ENCODE data around the gene ATG16L1.

Gene ATG16L1

DNA sequence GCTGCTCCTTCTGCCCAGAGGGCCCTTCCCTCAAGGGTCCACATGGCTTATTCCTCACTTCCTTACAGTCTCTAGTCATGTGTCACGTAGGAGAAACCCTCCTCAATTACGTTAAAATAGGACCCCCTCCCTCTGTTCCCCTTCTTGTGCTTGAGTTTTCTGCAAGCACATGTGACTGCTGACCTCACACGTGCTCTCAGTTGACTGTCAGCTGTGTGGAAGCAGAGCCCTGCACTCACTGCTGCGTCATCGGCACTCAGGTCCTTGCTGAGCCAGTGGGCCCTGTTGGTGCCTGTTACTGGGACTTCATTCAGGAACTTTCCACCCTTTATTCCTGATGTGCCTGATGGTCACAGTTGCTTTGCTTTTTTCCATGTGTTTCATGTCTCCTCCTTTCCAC is 11.1 kb downstream of the ATG16L1 start:
- no peak for DNase-seq (ENCODE audit: low read depth)
- H3K4me3 ChIP-seq (ENCODE audit: low read depth, low read length), result no peak overlapping the region
- TF ChIP-seq, protein P1, sequence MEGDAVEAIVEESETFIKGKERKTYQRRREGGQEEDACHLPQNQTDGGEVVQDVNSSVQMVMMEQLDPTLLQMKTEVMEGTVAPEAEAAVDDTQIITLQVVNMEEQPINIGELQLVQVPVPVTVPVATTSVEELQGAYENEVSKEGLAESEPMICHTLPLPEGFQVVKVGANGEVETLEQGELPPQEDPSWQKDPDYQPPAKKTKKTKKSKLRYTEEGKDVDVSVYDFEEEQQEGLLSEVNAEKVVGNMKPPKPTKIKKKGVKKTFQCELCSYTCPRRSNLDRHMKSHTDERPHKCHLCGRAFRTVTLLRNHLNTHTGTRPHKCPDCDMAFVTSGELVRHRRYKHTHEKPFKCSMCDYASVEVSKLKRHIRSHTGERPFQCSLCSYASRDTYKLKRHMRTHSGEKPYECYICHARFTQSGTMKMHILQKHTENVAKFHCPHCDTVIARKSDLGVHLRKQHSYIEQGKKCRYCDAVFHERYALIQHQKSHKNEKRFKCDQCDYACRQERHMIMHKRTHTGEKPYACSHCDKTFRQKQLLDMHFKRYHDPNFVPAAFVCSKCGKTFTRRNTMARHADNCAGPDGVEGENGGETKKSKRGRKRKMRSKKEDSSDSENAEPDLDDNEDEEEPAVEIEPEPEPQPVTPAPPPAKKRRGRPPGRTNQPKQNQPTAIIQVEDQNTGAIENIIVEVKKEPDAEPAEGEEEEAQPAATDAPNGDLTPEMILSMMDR (IDR thresholded peaks at IDR 0.05; ENCODE audit: control insufficient read depth, extremely low read depth, insufficient read depth), result no peak

DNA sequence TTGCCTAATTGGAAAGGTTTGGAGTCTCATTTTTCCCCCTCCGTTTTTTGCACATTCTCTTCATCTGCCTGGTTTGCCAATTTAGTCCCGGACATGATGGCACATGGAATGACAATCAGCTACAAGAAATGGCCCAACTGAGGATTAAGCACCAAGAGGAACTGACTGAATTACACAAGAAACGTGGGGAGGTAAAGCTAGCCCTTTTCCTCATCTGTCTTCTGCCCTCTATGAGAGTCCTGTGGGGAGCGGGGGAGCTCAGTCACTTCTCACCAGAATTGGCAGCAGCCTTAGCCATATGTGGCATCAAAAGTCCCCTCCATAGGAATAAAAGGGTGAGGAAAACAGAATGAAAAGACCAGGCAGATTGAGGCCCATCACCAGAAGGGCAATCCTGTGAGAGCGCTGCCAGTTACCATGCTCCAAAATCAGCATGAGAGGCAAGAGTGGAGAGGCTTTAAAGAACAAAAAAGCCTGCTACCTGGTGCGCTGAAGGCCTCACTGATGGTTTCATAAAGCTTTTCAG is 11.6 kb downstream of the ATG16L1 start:
- TF ChIP-seq, protein P1 (IDR thresholded peaks at IDR 0.05; ENCODE audit: control insufficient read depth, extremely low read depth, insufficient read depth), result no peak
- H3K4me3 ChIP-seq (ENCODE audit: low read depth, low read length), result no peak overlapping the region
- no peak for DNase-seq (ENCODE audit: low read depth)

DNA sequence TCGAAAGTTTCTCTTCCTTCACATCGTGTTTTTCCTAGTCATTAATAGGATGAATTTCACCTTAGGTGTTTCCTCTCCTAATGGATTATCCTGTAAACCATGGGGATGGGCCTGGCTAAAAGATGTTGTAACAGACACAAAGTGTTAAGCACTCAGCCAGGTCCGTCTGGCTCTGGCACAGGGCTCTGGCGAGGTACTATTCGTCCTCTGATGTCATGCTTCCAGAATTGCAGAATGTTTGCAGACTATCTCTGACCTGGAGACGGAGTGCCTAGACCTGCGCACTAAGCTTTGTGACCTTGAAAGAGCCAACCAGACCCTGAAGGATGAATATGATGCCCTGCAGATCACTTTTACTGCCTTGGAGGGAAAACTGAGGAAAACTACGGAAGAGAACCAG is 13.2 kb downstream of the ATG16L1 start:
- DNase-seq (ENCODE audit: low read depth), result no peak
- H3K4me3 ChIP-seq (ENCODE audit: low read depth, low read length), result no peak overlapping the region
- TF ChIP-seq, protein P1 (IDR thresholded peaks at IDR 0.05; ENCODE audit: control insufficient read depth, extremely low read depth, insufficient read depth), result no peak

DNA sequence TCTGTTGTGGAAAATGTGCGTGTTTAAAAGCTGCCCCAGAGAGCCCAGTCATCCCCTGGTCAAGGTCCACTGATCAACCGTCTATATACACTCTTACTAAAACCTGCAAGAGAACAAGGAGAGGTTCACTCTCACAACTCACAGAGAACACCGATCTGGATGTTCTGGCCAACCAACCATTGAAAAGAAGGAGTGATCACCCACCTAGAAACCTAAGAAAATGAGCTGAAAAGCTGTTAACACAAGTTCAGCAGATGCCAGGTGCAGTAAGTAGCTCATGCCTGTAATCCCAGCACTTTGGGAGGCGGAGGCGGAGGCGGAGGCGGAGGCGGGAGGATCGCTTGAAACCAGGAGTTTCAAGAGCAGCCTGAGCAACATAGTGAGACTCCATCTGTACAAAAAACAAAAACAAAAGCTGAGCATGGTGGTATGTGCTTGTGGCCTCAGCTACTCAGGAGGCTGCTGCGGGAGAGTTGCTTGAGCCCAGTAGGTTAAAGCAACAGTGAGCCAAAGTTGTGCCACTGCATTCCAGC is 14.5 kb downstream of the ATG16L1 start:
- TF ChIP-seq, protein P1 (IDR thresholded peaks at IDR 0.05; ENCODE audit: control insufficient read depth, extremely low read depth, insufficient read depth), result no peak
- no peak overlapping the region for H3K4me3 ChIP-seq (ENCODE audit: low read depth, low read length)

DNA sequence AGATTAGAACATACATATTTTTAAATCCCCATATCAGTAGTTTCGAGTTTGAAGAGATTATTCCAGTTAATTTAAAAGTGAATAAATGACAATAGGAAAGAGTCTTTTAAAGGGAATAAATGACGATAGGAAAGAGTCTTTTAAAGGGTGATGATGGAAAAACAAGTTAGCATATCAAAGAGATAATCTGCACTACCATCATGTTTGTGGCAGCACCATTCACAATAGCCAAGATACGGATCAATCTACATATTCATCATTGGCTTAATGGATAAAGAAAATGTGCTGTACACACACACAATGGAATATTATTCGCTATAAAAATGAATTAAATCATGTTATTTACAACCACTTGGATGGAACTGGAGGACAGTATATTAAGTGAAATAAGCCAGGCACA is 15.0 kb downstream of the ATG16L1 start:
- TF ChIP-seq, protein P1 (IDR thresholded peaks at IDR 0.05; ENCODE audit: control insufficient read depth, extremely low read depth, insufficient read depth), result no peak

More for the DNA sequence above, 14.5 kb downstream of the ATG16L1 start:
- no peak for DNase-seq (ENCODE audit: low read depth)

DNA sequence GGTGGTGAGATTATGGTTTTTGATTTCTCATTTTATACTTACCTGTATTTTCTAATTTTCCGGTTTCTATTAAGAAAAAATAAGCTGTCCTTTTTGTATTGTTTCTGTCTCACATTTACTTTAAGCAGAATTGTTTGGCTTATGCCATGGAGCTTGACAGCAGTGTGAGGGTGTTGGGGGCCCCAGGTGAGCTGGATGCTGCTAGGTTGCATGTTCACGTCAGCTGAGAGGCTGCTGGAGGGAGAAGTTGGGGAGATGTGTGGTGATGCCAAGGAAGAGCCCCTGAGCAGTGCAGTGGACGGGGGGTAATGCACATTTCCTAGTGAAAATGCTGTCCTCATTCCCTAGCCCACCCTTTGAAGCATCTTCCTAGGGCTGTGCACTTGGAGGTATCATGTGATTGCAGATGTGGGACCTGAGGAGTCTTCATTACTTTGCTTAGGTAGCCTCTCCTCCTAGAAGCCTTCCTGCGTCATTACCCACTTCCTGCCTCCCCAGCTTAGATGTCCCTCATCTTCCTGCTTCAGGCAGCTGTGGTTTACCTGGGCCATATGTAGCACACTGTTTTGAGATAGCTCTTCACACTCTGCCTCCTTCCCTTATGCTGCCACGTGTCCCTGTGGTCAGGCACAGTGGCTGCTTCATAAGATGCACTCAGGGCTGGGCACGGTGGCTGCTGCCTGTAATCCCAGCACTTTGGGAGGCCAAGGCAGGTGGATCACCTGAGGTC is 16.2 kb downstream of the ATG16L1 start:
- TF ChIP-seq, protein P1 (IDR thresholded peaks at IDR 0.05; ENCODE audit: control insufficient read depth, extremely low read depth, insufficient read depth), result no peak
- DNase-seq (ENCODE audit: low read depth), result no peak
- H3K4me3 ChIP-seq (ENCODE audit: low read depth, low read length), result no peak overlapping the region

More for the DNA sequence above, 15.0 kb downstream of the ATG16L1 start:
- H3K4me3 ChIP-seq (ENCODE audit: low read depth, low read length), result no peak overlapping the region
- no peak for DNase-seq (ENCODE audit: low read depth)
